ENCODE measurements around the gene AUNIP.

- TF ChIP-seq, protein P1, sequence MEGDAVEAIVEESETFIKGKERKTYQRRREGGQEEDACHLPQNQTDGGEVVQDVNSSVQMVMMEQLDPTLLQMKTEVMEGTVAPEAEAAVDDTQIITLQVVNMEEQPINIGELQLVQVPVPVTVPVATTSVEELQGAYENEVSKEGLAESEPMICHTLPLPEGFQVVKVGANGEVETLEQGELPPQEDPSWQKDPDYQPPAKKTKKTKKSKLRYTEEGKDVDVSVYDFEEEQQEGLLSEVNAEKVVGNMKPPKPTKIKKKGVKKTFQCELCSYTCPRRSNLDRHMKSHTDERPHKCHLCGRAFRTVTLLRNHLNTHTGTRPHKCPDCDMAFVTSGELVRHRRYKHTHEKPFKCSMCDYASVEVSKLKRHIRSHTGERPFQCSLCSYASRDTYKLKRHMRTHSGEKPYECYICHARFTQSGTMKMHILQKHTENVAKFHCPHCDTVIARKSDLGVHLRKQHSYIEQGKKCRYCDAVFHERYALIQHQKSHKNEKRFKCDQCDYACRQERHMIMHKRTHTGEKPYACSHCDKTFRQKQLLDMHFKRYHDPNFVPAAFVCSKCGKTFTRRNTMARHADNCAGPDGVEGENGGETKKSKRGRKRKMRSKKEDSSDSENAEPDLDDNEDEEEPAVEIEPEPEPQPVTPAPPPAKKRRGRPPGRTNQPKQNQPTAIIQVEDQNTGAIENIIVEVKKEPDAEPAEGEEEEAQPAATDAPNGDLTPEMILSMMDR (conservative IDR thresholded peaks at IDR 0.05 in 1 of 2, IDR thresholded peaks at IDR 0.05 in 1 of 2; ENCODE audit: low read depth in 1 of 2, low read length in 2 of 2) = no peak
- TF ChIP-seq EZH2 (IDR thresholded peaks at IDR 0.05; ENCODE audit: low read length, missing control alignments) = no peak
These were observed 15.0 kb upstream of the AUNIP start for GRCh38 chr1:25874209-25874608.
